NB4 (cell line): ENCODE measurements around the gene GPX3.

Source experiments
- DNase-seq: peaks from one replicate; pipeline ENCODE4 v3.0.0; 2010; ENCODE audit warnings: low read depth
- H3K4me3 ChIP-seq: one replicate; pipeline ENCODE4 v1.5.1; 2011; ENCODE audit warnings: mild to moderate bottlenecking, low read depth, low read length, moderate library complexity
- CTCF ChIP-seq: IDR thresholded peaks from one replicate; pipeline ENCODE4 v1.5.1; 2012; ENCODE audit warnings: low read depth, low read length
- MYC ChIP-seq: IDR thresholded peaks from 2 replicates; pipeline ENCODE4 v1.6.1; 2011; ENCODE audit warnings: low read depth, low read length
- POLR2A ChIP-seq: IDR thresholded peaks from 2 replicates; pipeline ENCODE4 v1.6.1; 2011; ENCODE audit warnings: mild to moderate bottlenecking; ENCODE audit not compliant: insufficient read length; ENCODE audit errors: extremely low read depth
- TF ChIP-seq, protein P1 (sequence below): IDR thresholded peaks from 2 replicates; pipeline ENCODE4 v1.6.1; 2011; ENCODE audit warnings: low read depth, low read length

Gene GPX3

DNA sequence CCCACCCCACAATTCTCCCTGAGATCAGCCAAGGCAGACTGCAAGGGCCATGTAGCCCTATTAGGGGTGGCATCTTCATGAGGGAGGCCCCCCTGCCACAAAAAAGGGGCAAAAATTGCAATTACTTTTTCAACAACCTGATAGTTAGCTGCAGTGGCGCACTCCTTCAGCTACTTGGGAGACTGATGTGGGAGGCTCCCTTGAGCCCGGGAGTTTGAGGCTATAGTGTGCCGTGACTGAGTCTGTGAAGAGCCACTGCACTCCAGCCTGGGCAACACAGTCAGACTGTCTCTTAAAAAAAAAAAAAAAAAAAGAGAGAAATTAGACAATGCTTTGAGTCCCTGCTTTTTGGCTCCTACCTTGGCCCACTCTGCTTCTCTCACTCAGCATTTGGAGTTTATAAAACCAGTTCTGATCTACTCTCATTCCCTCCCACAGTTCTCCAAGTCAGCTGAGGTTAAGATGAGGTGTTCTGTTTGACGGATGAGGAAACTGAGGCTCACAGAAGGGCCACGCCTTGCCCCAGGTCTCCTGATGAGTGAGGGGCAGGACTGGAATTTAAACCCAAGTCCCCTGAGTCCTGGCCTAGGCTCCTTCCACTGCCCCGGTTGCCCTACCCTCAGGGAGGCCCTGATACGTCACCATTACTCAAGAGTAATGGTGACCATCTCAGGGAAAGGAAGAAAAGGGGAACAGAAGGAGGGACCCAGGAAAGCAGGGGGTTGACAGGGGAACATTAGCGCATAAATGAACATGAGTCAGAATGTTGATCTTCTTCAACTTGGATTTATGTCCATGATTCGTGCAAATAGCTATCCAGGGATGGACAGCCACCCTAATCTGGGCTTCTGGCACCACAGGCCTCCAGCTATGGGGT lies 9.0 kb downstream of the GPX3 start:
- TF ChIP-seq POLR2A (no peak), CTCF (no peak), MYC (no peak)
- TF ChIP-seq, protein P1, sequence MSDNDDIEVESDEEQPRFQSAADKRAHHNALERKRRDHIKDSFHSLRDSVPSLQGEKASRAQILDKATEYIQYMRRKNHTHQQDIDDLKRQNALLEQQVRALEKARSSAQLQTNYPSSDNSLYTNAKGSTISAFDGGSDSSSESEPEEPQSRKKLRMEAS = no peak
- DNase-seq = no peak
- no peak overlapping the region for H3K4me3 ChIP-seq

- no peak overlapping the region for H3K4me3 ChIP-seq
- TF ChIP-seq, protein P1 = no peak
- TF ChIP-seq POLR2A (no peak), MYC (no peak), CTCF (no peak)
Observed at GRCh38 chr5:151030056-151030336, 9.6 kb downstream of the GPX3 start.

DNA sequence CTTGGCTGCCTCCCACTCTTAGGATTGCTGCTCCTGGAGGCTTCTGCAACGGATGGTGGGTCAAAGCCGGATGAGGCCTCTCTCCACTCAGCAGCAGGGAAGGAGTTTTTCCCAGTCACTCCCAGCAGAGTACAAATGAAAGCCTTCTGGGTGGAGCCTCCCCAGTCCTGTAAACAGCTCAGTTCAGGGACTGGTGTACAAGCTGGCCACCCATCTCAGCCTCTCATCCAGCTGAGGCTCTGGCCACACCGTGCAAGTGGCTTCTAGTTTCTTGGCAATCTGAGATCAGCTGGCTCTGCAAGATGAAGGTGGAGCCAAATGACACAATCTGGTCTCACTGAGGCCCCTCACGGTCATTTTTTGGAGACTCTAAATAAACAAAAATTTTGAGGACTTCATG lies 10.0 kb downstream of the GPX3 start:
- no peak overlapping the region for H3K4me3 ChIP-seq
- TF ChIP-seq POLR2A = no peak
- TF ChIP-seq MYC = no peak
- TF ChIP-seq, protein P1 = no peak
- TF ChIP-seq CTCF = no peak
- no peak for DNase-seq

More at GRCh38 chr5:151030056-151030336, 9.6 kb downstream of the GPX3 start:
- no peak for DNase-seq

GRCh38 chr5:151031554-151031953 lies 11.2 kb downstream of the GPX3 start:
- no peak for DNase-seq
- TF ChIP-seq CTCF (no peak), POLR2A (no peak)
- TF ChIP-seq, protein P1 = no peak
- no peak overlapping the region for H3K4me3 ChIP-seq

DNA sequence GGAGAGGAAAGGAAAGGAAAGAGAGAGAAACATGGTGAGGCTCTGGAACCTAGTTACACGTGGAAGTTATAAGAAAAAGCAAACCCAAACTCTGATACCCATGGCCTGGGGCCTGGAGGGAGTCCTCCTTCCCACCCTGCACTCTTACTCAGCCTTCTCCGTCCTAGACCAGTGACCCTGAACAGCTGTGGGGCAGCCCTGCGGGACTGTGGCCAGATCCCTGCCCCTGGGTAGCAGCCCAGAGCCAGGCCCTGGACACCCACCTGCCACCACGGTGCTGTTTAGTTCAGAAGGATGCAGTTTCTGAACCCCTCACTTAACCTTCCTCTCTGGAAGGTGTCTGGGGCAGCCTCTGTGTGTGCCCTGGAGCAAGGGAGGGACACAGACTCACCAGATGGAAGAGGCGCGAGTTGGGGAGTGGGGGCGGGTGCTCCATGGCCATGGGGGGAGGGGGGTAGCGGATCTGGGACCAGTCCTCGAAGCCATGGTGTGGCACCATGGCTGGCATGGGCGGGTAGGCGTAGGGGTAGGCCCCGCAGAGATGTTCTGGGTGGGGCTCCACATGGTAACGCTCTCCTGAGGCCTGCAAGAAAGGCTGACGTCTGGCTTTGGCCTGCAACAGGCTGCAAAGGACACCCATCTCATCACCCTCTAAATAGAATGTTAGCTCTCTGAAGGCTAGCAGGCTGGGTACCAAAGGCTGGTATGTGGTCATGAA lies 13.0 kb downstream of the GPX3 start:
- TF ChIP-seq MYC (no peak), POLR2A (no peak)
- H3K4me3 ChIP-seq = no peak overlapping the region
- no peak for DNase-seq
